LNCAP (cell line): ENCODE results near the gene NUP214.

Source experiments
- TF ChIP-seq, protein P1 (sequence below): fragments of 450-650 bp; IDR thresholded peaks from 2 replicates; pipeline ENCODE4 v1.5.1; 2017; ENCODE audit warnings: mild to moderate bottlenecking

Gene NUP214

DNA sequence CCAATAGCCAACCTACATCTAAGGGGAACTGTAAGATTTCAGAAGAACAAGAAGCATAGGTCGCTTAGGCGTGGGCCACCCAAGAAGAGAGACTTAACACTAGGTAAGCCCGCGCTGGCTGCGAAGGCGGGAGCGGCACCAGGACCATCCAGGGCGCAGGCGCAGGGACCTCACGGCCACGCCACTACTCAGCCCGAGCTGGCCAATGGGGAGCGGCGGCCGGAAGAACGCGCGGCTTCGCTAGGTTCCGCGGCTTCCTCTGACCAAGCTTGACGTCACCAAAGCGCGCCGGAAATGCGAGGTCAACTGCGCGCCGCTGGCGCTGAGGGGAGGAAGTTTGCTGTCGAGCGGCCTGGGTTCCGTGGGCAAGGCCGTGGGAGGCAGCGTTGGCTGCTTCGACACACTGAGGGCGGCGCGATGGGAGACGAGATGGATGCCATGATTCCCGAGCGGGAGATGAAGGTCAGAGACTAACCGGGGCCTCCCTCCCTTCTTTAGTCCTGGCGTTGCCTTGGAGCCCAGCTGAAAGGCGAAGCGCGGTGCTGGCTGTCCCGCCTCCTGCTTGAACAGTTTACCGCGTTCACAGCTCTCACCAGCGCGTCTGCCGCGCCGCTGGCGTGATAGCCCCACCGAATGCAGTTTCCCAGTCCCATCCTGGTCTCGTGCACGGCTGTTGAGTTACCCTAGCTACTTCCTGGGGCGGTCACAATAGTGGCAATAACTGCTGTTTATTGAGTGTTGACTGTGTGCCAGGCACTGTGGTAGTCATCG, at the start of gene NUP214:
Gene NUP214, plus strand, starts transcription at position 299 of the 771 bp plus-strand sequence. Its CDS starts 119 bp downstream, at position 418.
- TF ChIP-seq, protein P1, sequence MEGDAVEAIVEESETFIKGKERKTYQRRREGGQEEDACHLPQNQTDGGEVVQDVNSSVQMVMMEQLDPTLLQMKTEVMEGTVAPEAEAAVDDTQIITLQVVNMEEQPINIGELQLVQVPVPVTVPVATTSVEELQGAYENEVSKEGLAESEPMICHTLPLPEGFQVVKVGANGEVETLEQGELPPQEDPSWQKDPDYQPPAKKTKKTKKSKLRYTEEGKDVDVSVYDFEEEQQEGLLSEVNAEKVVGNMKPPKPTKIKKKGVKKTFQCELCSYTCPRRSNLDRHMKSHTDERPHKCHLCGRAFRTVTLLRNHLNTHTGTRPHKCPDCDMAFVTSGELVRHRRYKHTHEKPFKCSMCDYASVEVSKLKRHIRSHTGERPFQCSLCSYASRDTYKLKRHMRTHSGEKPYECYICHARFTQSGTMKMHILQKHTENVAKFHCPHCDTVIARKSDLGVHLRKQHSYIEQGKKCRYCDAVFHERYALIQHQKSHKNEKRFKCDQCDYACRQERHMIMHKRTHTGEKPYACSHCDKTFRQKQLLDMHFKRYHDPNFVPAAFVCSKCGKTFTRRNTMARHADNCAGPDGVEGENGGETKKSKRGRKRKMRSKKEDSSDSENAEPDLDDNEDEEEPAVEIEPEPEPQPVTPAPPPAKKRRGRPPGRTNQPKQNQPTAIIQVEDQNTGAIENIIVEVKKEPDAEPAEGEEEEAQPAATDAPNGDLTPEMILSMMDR = no peak

DNA sequence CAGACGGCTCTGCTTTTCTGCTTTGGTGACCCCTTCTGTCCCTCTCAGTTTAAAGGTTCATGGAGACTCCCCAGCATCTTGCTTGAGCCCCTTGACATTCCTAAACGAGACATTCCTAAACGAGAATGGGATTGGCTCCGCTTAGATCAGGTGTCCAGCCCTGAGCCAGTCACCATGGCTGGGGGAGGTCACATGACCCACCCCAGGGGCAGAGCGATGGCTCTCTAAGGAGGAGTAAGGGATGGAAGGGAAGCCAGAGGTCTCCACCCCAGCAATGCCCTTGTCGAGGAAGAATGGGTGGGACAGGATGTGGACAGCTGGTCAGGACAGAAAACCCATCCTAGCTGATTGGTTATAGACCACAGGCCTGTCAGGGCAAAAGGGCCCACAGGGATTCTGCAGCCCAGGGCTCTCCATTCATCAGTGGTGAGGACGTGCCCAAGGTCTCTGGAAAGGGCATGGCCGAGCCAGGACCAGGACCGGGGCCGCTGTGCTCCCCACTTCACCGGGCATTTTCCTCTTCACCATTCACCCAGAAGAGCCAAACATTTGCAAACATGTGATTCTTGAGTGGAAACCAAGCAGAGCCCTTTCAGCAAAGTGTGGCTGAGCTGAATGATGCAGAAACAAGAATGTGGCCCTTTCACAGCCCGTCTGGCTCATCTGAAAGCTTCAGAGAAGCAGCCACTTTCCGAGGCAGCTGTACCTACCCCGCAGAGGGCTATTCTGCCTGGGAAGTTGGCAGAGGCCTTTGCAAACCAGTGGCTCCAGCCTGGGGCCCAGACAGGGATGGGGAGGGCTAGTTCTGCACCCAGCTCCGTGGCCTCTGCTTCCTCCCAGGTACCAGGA, 48.8 kb upstream of the NUP214 start:
- TF ChIP-seq, protein P1 = no peak

DNA sequence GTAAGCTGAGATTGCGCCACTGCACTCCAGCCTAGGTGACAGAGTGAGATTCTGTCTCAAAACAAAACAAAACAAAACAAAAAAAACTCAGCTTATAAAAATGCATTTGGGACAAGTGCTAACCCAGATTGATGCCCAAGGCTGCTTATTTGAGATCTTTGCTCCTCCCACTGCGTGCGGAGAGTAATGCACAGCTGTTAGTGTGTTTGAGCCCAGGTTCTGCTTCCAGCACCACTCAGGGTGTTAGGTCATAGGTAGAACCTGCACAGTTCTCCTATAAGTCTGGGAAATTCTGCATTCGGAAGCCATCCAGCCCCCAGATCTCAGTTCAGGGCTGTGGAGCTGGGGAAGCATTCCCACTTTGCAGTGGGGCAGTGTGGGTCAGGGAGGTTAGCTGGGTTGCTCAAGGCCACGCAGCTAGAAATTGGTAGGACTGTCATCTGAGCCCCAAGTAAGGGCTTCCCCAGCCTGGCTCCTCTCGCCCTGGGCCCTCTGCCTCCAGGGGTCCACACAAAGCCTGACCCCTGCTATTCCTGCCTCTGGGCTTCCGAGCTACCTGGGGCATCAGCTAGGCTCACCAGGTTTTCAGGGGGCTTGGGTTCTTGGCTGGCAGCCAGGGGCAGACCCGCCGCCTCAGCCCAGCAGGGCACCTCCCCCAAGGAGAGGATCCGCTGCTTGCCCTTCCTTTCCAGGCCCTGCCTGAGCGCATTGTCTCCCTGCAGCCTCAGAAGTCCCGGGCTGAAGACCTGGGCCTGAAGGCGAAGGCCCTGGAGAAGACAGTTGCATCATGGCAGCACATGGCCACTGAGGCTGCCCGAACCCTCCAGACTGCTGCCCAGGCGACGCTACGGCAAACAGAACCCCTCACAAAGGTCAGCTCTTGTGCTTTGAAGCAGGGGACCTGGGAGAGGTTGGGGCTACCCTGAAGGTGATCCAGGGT, 46.7 kb upstream of the NUP214 start:
- TF ChIP-seq, protein P1 = no peak

DNA sequence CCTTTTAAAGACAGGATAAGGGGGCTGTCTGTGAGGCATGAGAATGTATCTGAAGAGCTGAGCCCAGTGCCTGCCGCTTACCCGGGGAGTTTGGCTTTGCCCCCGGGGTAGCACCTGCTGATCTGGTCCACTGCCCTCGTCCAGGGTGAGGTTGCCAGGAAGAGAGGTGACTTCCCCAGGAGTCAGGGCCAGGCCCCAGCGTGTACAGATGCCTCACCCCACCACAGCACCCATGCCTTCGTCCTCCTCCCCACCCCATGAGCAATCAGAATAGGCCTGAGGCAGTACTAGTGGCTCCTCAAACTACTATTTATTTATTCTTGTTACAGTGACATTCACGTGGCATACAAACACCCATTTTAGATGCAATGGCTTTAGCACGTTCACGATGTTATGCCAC, 44.8 kb upstream of the NUP214 start:
- TF ChIP-seq, protein P1 = no peak

DNA sequence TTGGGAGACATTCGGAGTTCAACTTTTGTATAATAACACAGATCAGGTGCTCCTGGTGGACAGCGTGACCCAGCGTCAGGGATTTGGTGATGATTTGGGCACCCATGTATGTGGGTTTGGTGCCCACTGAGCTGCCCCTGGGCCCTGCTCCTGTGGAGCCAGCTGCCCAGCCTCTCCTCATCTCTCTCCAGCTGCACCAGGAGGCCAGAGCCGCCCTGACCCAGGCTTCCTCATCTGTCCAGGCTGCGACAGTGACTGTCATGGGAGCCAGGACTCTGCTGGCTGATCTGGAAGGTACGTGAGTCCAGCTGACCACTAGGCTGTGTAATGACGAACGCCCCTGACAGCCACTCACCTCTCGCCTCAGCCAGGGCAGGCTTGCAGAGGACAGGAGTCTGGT, 43.5 kb upstream of the NUP214 start:
- TF ChIP-seq, protein P1 = no peak

DNA sequence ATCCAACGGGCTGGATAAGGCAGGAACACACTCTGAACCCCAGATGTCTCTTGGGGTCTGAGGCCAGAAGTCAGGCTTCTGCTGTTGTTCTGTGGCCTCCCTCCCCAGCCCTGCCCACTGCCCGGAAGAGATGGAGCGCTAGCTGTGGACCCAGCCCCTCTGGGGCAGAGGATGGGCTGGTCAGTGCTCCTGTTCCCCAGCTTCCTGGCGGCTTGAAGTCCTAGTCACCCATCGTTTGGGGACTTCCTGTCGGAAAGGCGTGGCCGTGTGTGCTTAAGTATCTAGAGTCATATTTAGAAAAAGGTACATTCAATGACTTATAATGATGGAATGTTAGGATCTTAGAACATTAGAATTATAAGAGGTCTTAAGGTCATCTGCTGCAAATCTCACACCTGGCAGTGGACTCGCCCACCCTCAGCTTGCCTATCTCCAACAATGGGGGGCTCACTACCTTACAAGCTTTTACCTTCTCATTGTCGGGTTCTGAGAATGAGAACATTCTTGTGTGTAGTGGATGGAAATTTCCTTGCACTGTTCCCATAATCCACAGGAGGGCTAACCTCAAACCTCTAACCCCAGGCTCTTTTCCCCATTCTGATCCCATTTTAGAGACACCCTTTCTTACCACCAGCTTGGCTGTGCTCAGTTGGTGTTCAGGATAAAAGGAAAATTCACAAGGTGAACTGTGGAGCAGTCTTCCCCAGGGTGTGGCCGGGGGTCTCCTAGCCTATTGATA, 42.4 kb upstream of the NUP214 start:
- TF ChIP-seq, protein P1 = no peak
